H1 (cell line): ENCODE results near the gene KLHL21. TPM values are rescaled to one million over a fixed set of nuclear protein-coding genes. Genes with fewer than 3 reads are reported as not detected.

ENCODE experiments used
- BACH1 ChIP-seq: IDR thresholded peaks from 2 replicates; pipeline ENCODE4 v1.6.1; 2012; ENCODE audit warnings: low read length, improper control_type of control experiment
- CBX5 ChIP-seq: fragments of 300-800, 300-1000 bp; sonication (generic); IDR thresholded peaks from 2 replicates; pipeline ENCODE4 v1.7.1; 2016; ENCODE audit warnings: antibody characterized with exemption, low read length, low read depth
- CHD7 ChIP-seq: fragments of 300-600 bp; sonication (generic); IDR thresholded peaks from 2 replicates; pipeline ENCODE4 v1.7.1; 2012; ENCODE audit warnings: low read length, moderate library complexity, mild to moderate bottlenecking, inconsistent platforms; ENCODE audit not compliant: insufficient replicate concordance
- EP300 ChIP-seq, 2 experiments: IDR thresholded peaks; 1 replicate in 1 of 2; 2 replicates in 1 of 2; pipeline ENCODE4 v1.6.1; 2011 to 2012; ENCODE audit warnings: low read depth in 2 of 2, low read length in 2 of 2, mild to moderate bottlenecking in 2 of 2, borderline replicate concordance in 1 of 2, inconsistent platforms in 1 of 2, moderate library complexity in 1 of 2
- FOSL1 ChIP-seq: IDR thresholded peaks from 2 replicates; pipeline ENCODE4 v1.6.1; 2011; ENCODE audit warnings: mild to moderate bottlenecking, low read depth, low read length, moderate library complexity; ENCODE audit not compliant: insufficient read depth
- GABPA ChIP-seq: IDR thresholded peaks from 2 replicates; pipeline ENCODE4 v1.6.1; 2011; ENCODE audit warnings: mild to moderate bottlenecking, low read length, moderate library complexity, borderline replicate concordance; ENCODE audit not compliant: insufficient read depth
- HDAC6 ChIP-seq: IDR thresholded peaks from one replicate; pipeline ENCODE4 v1.7.1; 2012; ENCODE audit warnings: low read depth, mild to moderate bottlenecking, inconsistent platforms, low read length, moderate library complexity
- JUND ChIP-seq: IDR thresholded peaks from 2 replicates; pipeline ENCODE4 v1.6.1; 2011; ENCODE audit warnings: mild to moderate bottlenecking, improper control_type of control experiment, low read length
- POLR2A ChIP-seq, 2 experiments: IDR thresholded peaks; 1 replicate in 1 of 2; 2 replicates in 1 of 2; pipeline ENCODE4 v1.6.1; 2011; ENCODE audit warnings: low read depth in 2 of 2, low read length in 2 of 2, mild to moderate bottlenecking in 2 of 2; ENCODE audit errors: control extremely low read depth in 1 of 2
- RFX5 ChIP-seq: IDR thresholded peaks from 2 replicates; pipeline ENCODE4 v1.6.1; 2011; ENCODE audit warnings: low read depth, low read length, improper control_type of control experiment, borderline replicate concordance
- SP1 ChIP-seq: IDR thresholded peaks from 2 replicates; pipeline ENCODE4 v1.6.1; 2011; ENCODE audit warnings: low read depth, low read length
- SRF ChIP-seq: IDR thresholded peaks from 2 replicates; pipeline ENCODE4 v1.6.1; 2011; ENCODE audit warnings: mild to moderate bottlenecking, low read depth, low read length, moderate library complexity
- polyA plus RNA-seq, 7 experiments: library from polyadenylated mRNA; depleted of rRNA in 3 of 7; stranded (reverse) in 5 of 7; unstranded in 2 of 7; fragments of >200 nt in 5 of 7; fragments of 200-250 nt in 2 of 7; gene quantifications; 1 replicate in 5 of 7; 2 replicates in 1 of 7; 4 replicates in 1 of 7; pipeline versions ENCODE4 v1.2.1 to v1.2.3, GENCODE V29; 2011 to 2013; ENCODE audit warnings: missing spikeins in 2 of 7, mixed read lengths in 2 of 7
- total RNA-seq: library from RNA; stranded (reverse); fragmentation: NEBNext Ultra II Directional; extraction: Animal tissue kit (Norgen Biotek cat#: 25700); gene quantifications from 2 replicates; pipeline ENCODE4 v1.2.1, GENCODE V29; 2021

Gene KLHL21
- total and polyA plus RNA-seq, 2 of the 8 experiments (the other 6 are each of a cell fraction or from before 2014, with no cell fraction given): 11.9 to 22.3 TPM

GRCh38 chr1:6557597-6557996 is 45.1 kb downstream of the KLHL21 start (continued):
- no peak for TF ChIP-seq CHD7
- TF ChIP-seq FOSL1: no peak
- no peak for TF ChIP-seq GABPA
- no peak for TF ChIP-seq EP300 (IDR thresholded peaks at IDR 0.05; ENCODE audit: borderline replicate concordance in 1 of 2, low read depth in 2 of 2, low read length in 2 of 2)
- TF ChIP-seq HDAC6: no peak
- TF ChIP-seq JUND: no peak
- no peak for TF ChIP-seq CBX5
- no peak for TF ChIP-seq RFX5
- no peak for TF ChIP-seq SRF
- TF ChIP-seq POLR2A (IDR thresholded peaks at IDR 0.05; ENCODE audit: control extremely low read depth in 1 of 2, low read depth in 2 of 2, low read length in 2 of 2): no peak
- no peak for TF ChIP-seq BACH1
- no peak for TF ChIP-seq SP1
- TF ChIP-seq, all 59 proteins: peak for 0
